Nephron progenitor cell (in vitro differentiated cells): ENCODE results near the gene TSHZ2.

Source experiments
- DNase-seq: peaks from one replicate; pipeline ENCODE4 v3.0.0; 2021
- H3K27ac Mint-ChIP-seq: 2 replicates; pipeline ENCODE4 v1.8.0; 2021; ENCODE audit warnings: mild to moderate bottlenecking, moderate library complexity, mixed read lengths
- H3K27me3 Mint-ChIP-seq: 2 replicates; pipeline ENCODE4 v1.8.0; 2021; ENCODE audit warnings: mild to moderate bottlenecking, low read depth, mixed read lengths; ENCODE audit not compliant: poor library complexity
- H3K36me3 Mint-ChIP-seq: 2 replicates; pipeline ENCODE4 v1.8.0; 2021; ENCODE audit warnings: low read depth, mixed read lengths
- H3K4me1 Mint-ChIP-seq: 2 replicates; pipeline ENCODE4 v1.8.0; 2021; ENCODE audit warnings: mixed read lengths
- H3K4me3 Mint-ChIP-seq: 2 replicates; pipeline ENCODE4 v1.8.0; 2021; ENCODE audit warnings: mild to moderate bottlenecking, moderate library complexity, mixed read lengths
- H3K9me3 Mint-ChIP-seq: 2 replicates; pipeline ENCODE4 v1.8.0; 2021; ENCODE audit warnings: mild to moderate bottlenecking, moderate library complexity, mixed read lengths
- CTCF ChIP-seq: fragments of 200-600 bp; sonication (generic); IDR thresholded peaks from 2 replicates; pipeline ENCODE4 v1.5.0; 2021; ENCODE audit warnings: antibody characterized with exemption

TSHZ2 gene

GRCh38 chr20:53142225-53143127, 170.3 kb downstream of the TSHZ2 start:
- no peak overlapping the region for H3K27ac Mint-ChIP-seq
- H3K9me3 Mint-ChIP-seq, result no peaks in the 10 kb centered on the region
- H3K27me3 Mint-ChIP-seq, result peaks cover 3% of the 10 kb centered on the region
- no peak for TF ChIP-seq CTCF
- H3K36me3 Mint-ChIP-seq, result peaks cover 36% of the 10 kb centered on the region
- no peak overlapping the region for H3K4me3 Mint-ChIP-seq
- H3K4me1 Mint-ChIP-seq, result peaks cover 61% of the 10 kb centered on the region
- no peak for DNase-seq

GRCh38 chr20:53146201-53146891, 174.2 kb downstream of the TSHZ2 start:
- no peak overlapping the region for H3K27ac Mint-ChIP-seq
- H3K4me3 Mint-ChIP-seq, result no peak overlapping the region
- H3K36me3 Mint-ChIP-seq, result peaks cover 20% of the 10 kb centered on the region
- TF ChIP-seq CTCF, result no peak
- DNase-seq, result no peak
- H3K9me3 Mint-ChIP-seq, result no peaks in the 10 kb centered on the region
- peaks cover 66% of the 10 kb centered on the region for H3K4me1 Mint-ChIP-seq
- peaks cover 3% of the 10 kb centered on the region for H3K27me3 Mint-ChIP-seq

- no peak for TF ChIP-seq CTCF
- no peak for DNase-seq
- Mint-ChIP-seq H3K27me3 (peaks cover 1% of the 10 kb centered on the region), H3K4me1 (peaks cover 59% of the 10 kb centered on the region), H3K4me3 (peak overlapping the region; percentile 33), H3K27ac (peak overlapping the region; percentile 29), H3K36me3 (peaks cover 8% of the 10 kb centered on the region), H3K9me3 (no peaks in the 10 kb centered on the region)
Observed at GRCh38 chr20:53148771-53149147, 176.6 kb downstream of the TSHZ2 start.

- Mint-ChIP-seq H3K4me3 (peak overlapping the region; percentile 33), H3K36me3 (peaks cover 9% of the 10 kb centered on the region), H3K9me3 (no peaks in the 10 kb centered on the region), H3K27ac (peak overlapping the region; percentile 29), H3K4me1 (peaks cover 56% of the 10 kb centered on the region), H3K27me3 (no peaks in the 10 kb centered on the region)
- TF ChIP-seq CTCF, result no peak
- peak; percentile 18 for DNase-seq
Observed at GRCh38 chr20:53149148-53149889, 177.2 kb downstream of the TSHZ2 start.

GRCh38 chr20:53149890-53150205, 177.7 kb downstream of the TSHZ2 start:
- Mint-ChIP-seq H3K27ac (no peak overlapping the region), H3K27me3 (no peaks in the 10 kb centered on the region), H3K36me3 (peaks cover 13% of the 10 kb centered on the region), H3K4me3 (peak overlapping the region; percentile 33), H3K4me1 (peaks cover 56% of the 10 kb centered on the region), H3K9me3 (no peaks in the 10 kb centered on the region)
- no peak for TF ChIP-seq CTCF
- DNase-seq, result no peak
